OCI-LY1 (cell line): ENCODE results near the gene STAG1.

ENCODE experiments used
- H2AFZ ChIP-seq: fragments of 200-600 bp; sonication (generic), shearing (Covaris generic); 2 replicates; pipeline ENCODE4 v1.6.0; 2014; ENCODE audit warnings: antibody characterized with exemption, mild to moderate bottlenecking, low read length
- H3F3A ChIP-seq: fragments of 200-600 bp; sonication (generic), shearing (Covaris generic); 2 replicates; pipeline ENCODE4 v1.6.0; 2014; ENCODE audit warnings: mild to moderate bottlenecking, antibody characterized with exemption, low read length, moderate library complexity; ENCODE audit not compliant: insufficient read depth
- H3K27ac ChIP-seq: fragments of 200-600 bp; sonication (generic); 2 replicates; pipeline ENCODE4 v1.5.1; 2014; ENCODE audit warnings: low read length, mixed run types, mild to moderate bottlenecking, low read depth; ENCODE audit not compliant: poor library complexity, severe bottlenecking
- H3K27me3 ChIP-seq: fragments of 200-600 bp; sonication (generic); 2 replicates; pipeline ENCODE4 v1.6.0; 2014; ENCODE audit warnings: antibody characterized with exemption, mild to moderate bottlenecking, low read length, moderate library complexity; ENCODE audit not compliant: insufficient read depth
- H3K36me3 ChIP-seq: fragments of 200-600 bp; sonication (generic); 2 replicates; pipeline ENCODE4 v1.6.1; 2014; ENCODE audit warnings: mild to moderate bottlenecking, antibody characterized with exemption, low read length, moderate library complexity, mixed read lengths; ENCODE audit not compliant: insufficient read depth
- H3K4me1 ChIP-seq: fragments of 200-600 bp; sonication (generic); 2 replicates; pipeline ENCODE4 v1.5.1; 2014; ENCODE audit warnings: mild to moderate bottlenecking, low read length, moderate library complexity; ENCODE audit not compliant: insufficient read depth, severe bottlenecking
- H3K4me2 ChIP-seq: fragments of 200-600 bp; sonication (generic), shearing (Covaris generic); 2 replicates; pipeline ENCODE4 v1.6.1; 2014; ENCODE audit warnings: low read length
- H3K4me3 ChIP-seq: fragments of 200-600 bp; sonication (generic); 2 replicates; pipeline ENCODE4 v1.5.1; 2014; ENCODE audit warnings: low read length, low read depth, mild to moderate bottlenecking, mixed read lengths; ENCODE audit not compliant: poor library complexity, severe bottlenecking
- H3K79me2 ChIP-seq: fragments of 200-600 bp; shearing (Covaris generic); 2 replicates; pipeline ENCODE4 v1.6.1; 2016; ENCODE audit warnings: mixed run types, low read length, mixed read lengths; ENCODE audit not compliant: insufficient read depth
- H3K9ac ChIP-seq: fragments of 200-600 bp; sonication (generic), shearing (Covaris generic); 2 replicates; pipeline ENCODE4 v1.6.1; 2014; ENCODE audit warnings: mild to moderate bottlenecking, low read length, mixed read lengths
- H3K9me2 ChIP-seq: fragments of 200-600 bp; sonication (generic), shearing (Covaris generic); 2 replicates; pipeline ENCODE4 v1.6.1; 2014; ENCODE audit warnings: low read depth, mild to moderate bottlenecking, low read length, mixed read lengths
- H3K9me3 ChIP-seq: fragments of 200-600 bp; shearing (Covaris generic); 2 replicates; pipeline ENCODE4 v1.6.1; 2014; ENCODE audit warnings: low read length, mixed read lengths
- H4K20me1 ChIP-seq: fragments of 200-600 bp; sonication (generic), shearing (Covaris generic); 2 replicates; pipeline ENCODE4 v1.6.0; 2016; ENCODE audit warnings: mild to moderate bottlenecking, low read length; ENCODE audit not compliant: insufficient read depth
- CTCF ChIP-seq: fragments of 200-600 bp; sonication (generic), shearing (Covaris generic); IDR thresholded peaks from 2 replicates; pipeline ENCODE4 v1.5.1; 2017; ENCODE audit warnings: mild to moderate bottlenecking, antibody characterized with exemption, low read length, moderate library complexity, mixed read lengths
- EZH2 ChIP-seq: fragments of 200-600 bp; sonication (generic), shearing (Covaris generic); IDR thresholded peaks from 2 replicates; pipeline ENCODE4 v1.8.0; 2017; ENCODE audit warnings: borderline replicate concordance, mixed run types, mild to moderate bottlenecking, antibody characterized with exemption, low read length, moderate library complexity, mixed read lengths

Gene STAG1

DNA sequence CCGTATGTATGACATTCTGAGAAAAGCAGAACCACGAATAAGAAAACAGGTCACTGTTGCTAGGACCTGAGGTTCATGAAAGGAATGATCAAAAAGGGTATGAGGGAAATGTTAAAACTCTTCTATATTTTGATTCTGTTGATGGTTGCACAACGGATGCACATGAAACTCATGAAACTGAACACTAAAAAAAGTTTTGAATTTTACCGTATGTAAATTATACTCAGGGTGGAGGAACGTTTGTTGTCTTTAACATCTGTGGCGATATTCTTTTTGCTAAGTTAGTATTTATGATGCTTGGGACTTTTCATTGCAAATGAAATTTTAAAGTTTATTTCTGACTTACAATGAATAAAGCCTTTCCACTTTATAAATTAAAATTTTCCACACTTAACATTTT is 55.4 kb downstream of the STAG1 start:
- Histone ChIP-seq H3K9ac (no peak overlapping the region), H3K4me3 (no peak overlapping the region), H3K79me2 (peaks cover 64% of the 10 kb centered on the region), H3K36me3 (peaks cover 7% of the 10 kb centered on the region), H3F3A (no peaks in the 10 kb centered on the region), H3K4me2 (no peak overlapping the region), H2AFZ (no peak overlapping the region), H3K27ac (no peak overlapping the region), H3K9me3 (peaks cover 54% of the 10 kb centered on the region), H3K9me2 (no peaks in the 10 kb centered on the region), H4K20me1 (no peaks in the 10 kb centered on the region), H3K4me1 (no peaks in the 10 kb centered on the region), H3K27me3 (no peaks in the 10 kb centered on the region)
- TF ChIP-seq EZH2 (no peak), CTCF (no peak)

GRCh38 chr3:136694321-136694720 is 57.9 kb downstream of the STAG1 start:
- Histone ChIP-seq H4K20me1 (no peaks in the 10 kb centered on the region), H3K9ac (no peak overlapping the region), H3K9me2 (no peaks in the 10 kb centered on the region), H3K36me3 (peaks cover 7% of the 10 kb centered on the region), H3K4me2 (no peak overlapping the region), H3K4me3 (no peak overlapping the region), H3K27ac (no peak overlapping the region), H3K27me3 (no peaks in the 10 kb centered on the region), H3F3A (no peaks in the 10 kb centered on the region), H3K79me2 (peaks cover 47% of the 10 kb centered on the region), H2AFZ (no peak overlapping the region), H3K9me3 (peaks cover 56% of the 10 kb centered on the region), H3K4me1 (no peaks in the 10 kb centered on the region)
- TF ChIP-seq EZH2 (no peak), CTCF (no peak)

DNA sequence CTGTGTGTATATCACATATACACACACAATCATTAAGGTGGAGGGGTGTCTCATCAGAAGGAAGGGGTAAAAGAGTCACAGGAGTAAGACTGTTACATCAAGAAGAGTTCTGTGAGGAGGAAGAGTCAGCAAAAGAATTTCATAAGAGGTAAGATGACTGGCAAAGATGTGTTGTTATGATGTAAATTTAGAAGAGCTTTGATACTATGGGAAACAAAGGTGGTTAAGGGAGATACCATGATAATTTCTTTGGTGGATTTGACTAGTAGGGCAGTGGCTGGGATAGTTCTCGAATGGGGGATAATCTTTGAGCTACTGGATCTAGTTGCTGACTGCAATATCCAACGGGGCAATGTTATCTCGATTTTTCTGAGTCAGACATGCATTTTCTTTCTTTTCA is 61.6 kb downstream of the STAG1 start:
- Histone ChIP-seq H3K9me2 (no peaks in the 10 kb centered on the region), H3K4me3 (no peak overlapping the region), H2AFZ (no peak overlapping the region), H3K27me3 (no peaks in the 10 kb centered on the region), H3K4me2 (no peak overlapping the region), H3K9me3 (peaks cover 36% of the 10 kb centered on the region), H3K79me2 (peaks cover 33% of the 10 kb centered on the region), H3F3A (no peaks in the 10 kb centered on the region), H3K27ac (no peak overlapping the region), H4K20me1 (no peaks in the 10 kb centered on the region), H3K9ac (no peak overlapping the region), H3K36me3 (no peaks in the 10 kb centered on the region; the same call in 1 of the 2 replicates), H3K4me1 (no peaks in the 10 kb centered on the region)
- no peak for TF ChIP-seq CTCF
- TF ChIP-seq EZH2: no peak
